NCI-H526 (cell line): ENCODE data around the gene FBXL14.
A peak's percentile ranks its signal among the peaks of the same experiment; 100 is the strongest.
"Not testable (repeated sequence)": the region's sequence is repeated elsewhere in the genome, so short reads cannot be mapped to it uniquely, and the experiment has no call there.

Source experiments
- DNase-seq, 2 experiments: peaks; one replicate each; lab custom pipeline; 2025; lab: John Stamatoyannopoulos, UW

FBXL14 gene

GRCh38 chr12:1572731-1573130 is 21.6 kb downstream of the FBXL14 start:
- no peak for DNase-seq

GRCh38 chr12:1567852-1568251 is 26.5 kb downstream of the FBXL14 start:
- no peak for DNase-seq

- DNase-seq: peak in 1 of 2 experiments; percentile 27
Observed at GRCh38 chr12:1566449-1567135, 27.8 kb downstream of the FBXL14 start.

- no peak for DNase-seq
Observed at GRCh38 chr12:1565172-1565571, 29.2 kb downstream of the FBXL14 start.

- no peak for DNase-seq
Observed at GRCh38 chr12:1564067-1564466, 30.3 kb downstream of the FBXL14 start.

GRCh38 chr12:1562813-1563407 is 31.5 kb downstream of the FBXL14 start:
- DNase-seq: no peak

GRCh38 chr12:1560704-1561103 is 33.7 kb downstream of the FBXL14 start:
- DNase-seq: no peak

- DNase-seq: no peak
Observed at GRCh38 chr12:1559676-1560091, 34.7 kb downstream of the FBXL14 start.

GRCh38 chr12:1558108-1558507 is 36.3 kb downstream of the FBXL14 start:
- not testable (repeated sequence) for DNase-seq

GRCh38 chr12:1553987-1554982 is 40.1 kb downstream of the FBXL14 start:
- peak; percentile 90 to 94 for DNase-seq

GRCh38 chr12:1553536-1553935 is 40.8 kb downstream of the FBXL14 start:
- peak in 1 of 2 experiments; percentile 62 for DNase-seq

GRCh38 chr12:1552911-1553491 is 41.4 kb downstream of the FBXL14 start:
- peak in 1 of 2 experiments; percentile 46 for DNase-seq

- no peak for DNase-seq
Observed at GRCh38 chr12:1552171-1552570, 42.2 kb downstream of the FBXL14 start.

- no peak for DNase-seq
Observed at GRCh38 chr12:1551496-1551895, 42.9 kb downstream of the FBXL14 start.

- DNase-seq: no peak
Observed at GRCh38 chr12:1546931-1547640, 47.3 kb downstream of the FBXL14 start.

GRCh38 chr12:1544996-1545700 is 49.2 kb downstream of the FBXL14 start:
- DNase-seq: peak; percentile 18 to 37

- no peak for DNase-seq
Observed at GRCh38 chr12:1542599-1542998, 51.8 kb downstream of the FBXL14 start.

- no peak for DNase-seq
Observed at GRCh38 chr12:1540690-1541089, 53.7 kb downstream of the FBXL14 start.

GRCh38 chr12:1539135-1539534 is 55.2 kb downstream of the FBXL14 start:
- peak; percentile 57 to 75 for DNase-seq

- peak; percentile 74 for DNase-seq
Observed at GRCh38 chr12:1536817-1537216, 57.6 kb downstream of the FBXL14 start.

GRCh38 chr12:1534748-1535147 is 59.6 kb downstream of the FBXL14 start:
- peak in 1 of 2 experiments; percentile 41 for DNase-seq
